ENCODE data around the gene KCNH1. TPM values are rescaled to one million over a fixed set of nuclear protein-coding genes. Genes with fewer than 3 reads are reported as not detected.

KCNH1 gene
- total and polyA plus RNA-seq, 7 donors = 0.10 to 0.22 (median 0.17) TPM

DNA sequence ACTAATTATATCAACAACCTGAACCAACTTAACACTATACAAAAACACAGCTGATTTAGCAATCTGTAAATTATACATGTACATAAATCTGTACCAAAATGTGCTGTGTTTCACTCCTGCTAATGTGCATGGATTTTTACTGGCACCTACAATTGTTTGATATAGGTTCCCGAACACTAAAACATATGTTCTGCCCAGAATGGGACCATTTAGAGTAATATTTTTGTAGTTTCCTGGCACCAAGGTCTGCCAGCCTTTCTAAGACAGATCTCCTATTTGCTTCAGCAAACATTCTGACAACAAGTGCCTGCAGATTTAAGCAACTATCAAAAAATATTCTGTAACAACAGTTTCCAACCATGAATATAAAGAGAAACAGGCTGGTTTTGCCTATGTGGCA lies 4.2 kb downstream of the KCNH1 start:
- H3K36me3 ChIP-seq (ENCODE audit: insufficient read depth in 1 of 2, low read depth in 1 of 2) = no peaks in the 10 kb centered on the region
- TF ChIP-seq, protein P1, sequence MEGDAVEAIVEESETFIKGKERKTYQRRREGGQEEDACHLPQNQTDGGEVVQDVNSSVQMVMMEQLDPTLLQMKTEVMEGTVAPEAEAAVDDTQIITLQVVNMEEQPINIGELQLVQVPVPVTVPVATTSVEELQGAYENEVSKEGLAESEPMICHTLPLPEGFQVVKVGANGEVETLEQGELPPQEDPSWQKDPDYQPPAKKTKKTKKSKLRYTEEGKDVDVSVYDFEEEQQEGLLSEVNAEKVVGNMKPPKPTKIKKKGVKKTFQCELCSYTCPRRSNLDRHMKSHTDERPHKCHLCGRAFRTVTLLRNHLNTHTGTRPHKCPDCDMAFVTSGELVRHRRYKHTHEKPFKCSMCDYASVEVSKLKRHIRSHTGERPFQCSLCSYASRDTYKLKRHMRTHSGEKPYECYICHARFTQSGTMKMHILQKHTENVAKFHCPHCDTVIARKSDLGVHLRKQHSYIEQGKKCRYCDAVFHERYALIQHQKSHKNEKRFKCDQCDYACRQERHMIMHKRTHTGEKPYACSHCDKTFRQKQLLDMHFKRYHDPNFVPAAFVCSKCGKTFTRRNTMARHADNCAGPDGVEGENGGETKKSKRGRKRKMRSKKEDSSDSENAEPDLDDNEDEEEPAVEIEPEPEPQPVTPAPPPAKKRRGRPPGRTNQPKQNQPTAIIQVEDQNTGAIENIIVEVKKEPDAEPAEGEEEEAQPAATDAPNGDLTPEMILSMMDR (IDR thresholded peaks at IDR 0.05) = no peak
- intact Hi-C loops (cut with DNase I) = loop anchor here (5.0 kb wide), 3 partner anchors 547 to 722 kb away; no protein-coding TSS in a partner anchor
- ATAC-seq (no peak), DNase-seq (no peak)
- 64 to 83% (median 73%) methylated on average over 1 of the region's 1 CpG for WGBS, 3 donors
- H3K4me3 ChIP-seq = no peak overlapping the region
- no peaks in the 10 kb centered on the region for H3K9me3 ChIP-seq
- peaks cover 0 to 45% (median 9%) of the 10 kb centered on the region in 3 donors for H3K27me3 ChIP-seq (ENCODE audit: insufficient read depth in 3 of 3, low read length in 2 of 3)
- H3K27ac ChIP-seq = no peak overlapping the region
- peaks cover 8% of the 10 kb centered on the region for H3K4me1 ChIP-seq

DNA sequence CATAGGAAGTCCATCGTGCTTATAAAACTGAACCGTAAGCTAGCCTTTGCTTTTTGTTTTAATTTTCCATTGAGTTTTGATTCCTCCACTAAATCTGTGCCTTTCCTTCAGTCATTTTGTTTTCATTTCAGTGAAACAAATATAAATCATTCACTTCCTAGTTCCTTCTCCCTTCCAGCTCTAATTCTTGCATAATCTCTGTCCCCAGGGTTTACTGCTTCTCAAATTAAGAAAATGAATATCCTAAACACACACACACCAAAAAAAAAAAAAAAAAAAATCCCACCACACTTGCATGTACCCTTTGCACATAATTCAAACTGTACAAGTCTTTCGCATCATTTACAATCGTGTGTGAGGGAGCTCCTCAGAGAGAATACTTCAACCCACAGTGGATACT lies 6.8 kb downstream of the KCNH1 start:
- ATAC-seq (no peak), DNase-seq (no peak)
- Histone ChIP-seq H3K27ac (no peak overlapping the region), H3K4me3 (no peak overlapping the region), H3K4me1 (no peaks in the 10 kb centered on the region), H3K9me3 (no peaks in the 10 kb centered on the region), H3K36me3 (ENCODE audit: insufficient read depth in 1 of 2, low read depth in 1 of 2) (no peaks in the 10 kb centered on the region), H3K27me3 (ENCODE audit: insufficient read depth in 3 of 3, low read length in 2 of 3) (peaks cover 0 to 26% (median 2%) of the 10 kb centered on the region in 3 donors)
- WGBS, 3 donors = 70 to 74% (median 70%) methylated on average over 4 of the region's 4 CpGs
- TF ChIP-seq, protein P1 (IDR thresholded peaks at IDR 0.05) = no peak
- intact Hi-C loops (cut with DNase I) = no loop called here

DNA sequence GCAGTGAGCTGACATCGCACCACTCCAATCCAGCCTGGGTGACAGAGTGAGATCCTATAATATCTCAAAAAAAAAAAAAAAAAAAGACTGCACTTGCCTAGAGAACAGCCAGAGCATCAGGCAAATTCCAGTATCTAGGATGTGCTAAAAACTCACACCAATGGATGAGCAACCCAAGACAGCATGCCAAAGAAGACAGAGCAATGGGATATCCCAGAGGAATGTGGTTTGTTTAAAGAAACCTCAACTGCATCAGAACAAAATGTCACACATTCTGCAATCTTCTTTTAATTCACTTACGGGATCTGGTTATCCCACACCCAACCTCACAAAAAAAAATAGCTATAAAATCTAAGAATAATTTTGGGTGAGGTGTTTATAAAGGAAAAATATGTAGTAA lies 7.3 kb downstream of the KCNH1 start:
- intact Hi-C loops (cut with DNase I) = no loop called here
- WGBS, 3 donors = 74 to 90% (median 83%) methylated on average over 2 of the region's 2 CpGs
- peak in 3 of 4 donors; percentile 48 to 66 (median 61) for ATAC-seq

DNA sequence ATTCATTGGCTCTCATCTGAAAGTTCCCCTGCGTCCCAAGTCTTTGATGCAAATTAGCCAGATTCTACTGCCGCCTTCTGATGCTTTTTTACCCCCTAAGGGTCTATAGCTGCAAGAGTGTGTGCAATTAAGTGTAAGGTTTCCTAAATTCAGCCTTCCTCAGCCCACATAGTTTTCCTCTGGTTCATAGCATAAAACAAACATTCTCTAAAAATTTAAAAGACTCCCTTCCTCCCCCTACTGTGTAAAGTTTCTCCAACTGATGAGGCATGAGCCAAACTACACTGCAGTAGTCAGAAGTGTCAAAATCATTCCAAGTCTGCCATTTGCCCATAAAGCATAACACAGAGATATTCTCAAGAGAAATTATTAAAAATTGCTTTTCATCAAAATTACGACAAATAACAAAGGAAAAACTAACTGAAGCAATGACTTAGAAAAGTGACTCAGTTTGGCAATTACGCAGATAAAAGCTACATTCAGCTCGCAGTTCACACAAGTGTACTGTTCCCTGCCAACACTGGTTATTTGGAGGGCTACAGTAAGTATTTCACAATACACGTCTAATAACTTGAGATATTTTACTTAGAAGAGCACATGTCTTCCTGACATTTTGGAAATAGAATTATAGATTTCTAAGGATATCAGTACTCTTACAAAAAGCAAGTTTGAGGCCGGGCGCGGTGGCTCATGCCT lies 15.4 kb downstream of the KCNH1 start:
- WGBS, 3 donors = 74 to 78% (median 77%) methylated on average over 9 of the region's 9 CpGs
- intact Hi-C loops (cut with DNase I) = no loop called here
- ATAC-seq = peak; percentile 25 to 62 (median 53)

More for the DNA sequence above, 7.3 kb downstream of the KCNH1 start:
- no peaks in the 10 kb centered on the region for H3K36me3 ChIP-seq (ENCODE audit: insufficient read depth in 1 of 2, low read depth in 1 of 2)
- DNase-seq = no peak
- no peaks in the 10 kb centered on the region for H3K9me3 ChIP-seq
- no peaks in the 10 kb centered on the region for H3K4me1 ChIP-seq
- peaks cover 0 to 20% (median 2%) of the 10 kb centered on the region in 3 donors for H3K27me3 ChIP-seq (ENCODE audit: insufficient read depth in 3 of 3, low read length in 2 of 3)
- no peak overlapping the region for H3K4me3 ChIP-seq
- TF ChIP-seq, protein P1 (IDR thresholded peaks at IDR 0.05) = no peak
- no peak overlapping the region for H3K27ac ChIP-seq

More for the DNA sequence above, 15.4 kb downstream of the KCNH1 start:
- no peak overlapping the region for H3K4me3 ChIP-seq
- no peak for DNase-seq
- H3K27ac ChIP-seq = no peak overlapping the region
- TF ChIP-seq, protein P1 (IDR thresholded peaks at IDR 0.05) = no peak
- H3K4me1 ChIP-seq = no peaks in the 10 kb centered on the region
- H3K36me3 ChIP-seq (ENCODE audit: insufficient read depth in 1 of 2, low read depth in 1 of 2) = no peaks in the 10 kb centered on the region
- peaks cover 0 to 17% (median 0%) of the 10 kb centered on the region in 3 donors for H3K27me3 ChIP-seq (ENCODE audit: insufficient read depth in 3 of 3, low read length in 2 of 3)
- no peaks in the 10 kb centered on the region for H3K9me3 ChIP-seq

Data from psoas muscle (tissue), 8 donors.